HEK293 (cell line): ENCODE data around the gene MOB1A.

Experiments
- CTCF ChIP-seq: fragments of 450-650 bp; formaldehyde crosslinking; IDR thresholded peaks from 2 replicates; pipeline ENCODE4 v1.5.1; 2016; ENCODE audit warnings: missing biosample characterization, missing genetic modification characterization
- ZBTB11 ChIP-seq: fragments of 450-650 bp; formaldehyde crosslinking; conservative IDR thresholded peaks from 2 replicates; pipeline ENCODE4 v1.5.1; 2016; ENCODE audit warnings: low read depth, missing biosample characterization, missing genetic modification characterization
- ZBTB21 ChIP-seq: fragments of 450-650 bp; formaldehyde crosslinking; IDR thresholded peaks from 2 replicates; pipeline ENCODE4 v1.5.1; 2017; ENCODE audit warnings: missing biosample characterization, missing genetic modification characterization
- ZBTB26 ChIP-seq: fragments of 450-650 bp; formaldehyde crosslinking; optimal IDR thresholded peaks from 2 replicates; pipeline ENCODE3; 2016; ENCODE audit warnings: missing biosample characterization, mild to moderate bottlenecking, missing genetic modification characterization
- ZNF433 ChIP-seq: fragments of 450-650 bp; formaldehyde crosslinking; IDR thresholded peaks from 2 replicates; pipeline ENCODE4 v1.5.1; 2016; ENCODE audit warnings: missing biosample characterization, missing genetic modification characterization, low read depth

GRCh38 chr2:74188696-74189095 is 10.0 kb upstream of the MOB1A start:
- TF ChIP-seq ZBTB11 (tag by site-specific recombination) (no peak), CTCF (tag by site-specific recombination) (no peak), ZBTB26 (tag by site-specific recombination) (no peak), ZBTB21 (no peak), ZNF433 (no peak)
